ENCODE data around the gene TRAIP.

Gene TRAIP

GRCh38 chr3:49813497-49814174 is 42.7 kb downstream of the TRAIP start, which contains the start of gene UBA7:
Gene UBA7, minus strand, starts transcription at chr3:49813953. Its CDS starts 166 bp downstream, at chr3:49813787.
- DNase-seq: no peak

- DNase-seq: no peak
These were observed 43.4 kb downstream of the TRAIP start for GRCh38 chr3:49812916-49813496.

GRCh38 chr3:49807431-49808114 is 48.8 kb downstream of the TRAIP start:
- DNase-seq: no peak

GRCh38 chr3:49806850-49807249 is 49.5 kb downstream of the TRAIP start:
- no peak for DNase-seq

- no peak for DNase-seq
These were observed 50.3 kb downstream of the TRAIP start for GRCh38 chr3:49805897-49806701.

- no peak for DNase-seq
These were observed 51.0 kb downstream of the TRAIP start for GRCh38 chr3:49805367-49805782.

- DNase-seq: no peak
These were observed 52.0 kb downstream of the TRAIP start for GRCh38 chr3:49804141-49805041.

GRCh38 chr3:49803465-49804140 is 52.8 kb downstream of the TRAIP start:
- DNase-seq: no peak

GRCh38 chr3:49802719-49803464 is 53.5 kb downstream of the TRAIP start, which contains the start of gene INKA1:
Gene INKA1, plus strand, starts transcription at chr3:49803261. Its CDS starts 132 bp downstream, at chr3:49803393.
- DNase-seq: peak; percentile 56

- DNase-seq: no peak
These were observed 55.2 kb downstream of the TRAIP start for GRCh38 chr3:49801160-49801559.

GRCh38 chr3:49799761-49800160 is 56.6 kb downstream of the TRAIP start, which contains the start of gene CDHR4:
Gene CDHR4, minus strand, starts transcription at chr3:49799873. Its CDS starts 61 bp downstream, at chr3:49799812.
- peak; percentile 50 for DNase-seq

- DNase-seq: no peak
These were observed 57.3 kb downstream of the TRAIP start for GRCh38 chr3:49799105-49799504.

- DNase-seq: no peak
These were observed 61.1 kb downstream of the TRAIP start for GRCh38 chr3:49794926-49795905.

GRCh38 chr3:49794431-49794830 is 61.9 kb downstream of the TRAIP start:
- DNase-seq: no peak

GRCh38 chr3:49793486-49794085 is 62.8 kb downstream of the TRAIP start:
- DNase-seq: no peak

GRCh38 chr3:49792371-49793150 is 63.8 kb downstream of the TRAIP start:
- DNase-seq: no peak

- DNase-seq: no peak
These were observed 64.8 kb downstream of the TRAIP start for GRCh38 chr3:49791571-49791970.
